ENCODE data around the gene ATG7.
"Not testable (repeated sequence)": the region's sequence is repeated elsewhere in the genome, so short reads cannot be mapped to it uniquely, and the experiment has no call there.

The ATG7 gene

GRCh38 chr3:11568503-11569155 lies 296.4 kb downstream of the ATG7 start:
- DNase-seq (ENCODE audit: low read depth), result no peak
- no peak for TF ChIP-seq CTCF (IDR thresholded peaks at IDR 0.05; ENCODE audit: low read depth, low read length)
- TF ChIP-seq MAX (IDR thresholded peaks at IDR 0.05; ENCODE audit: low read depth, low read length), result no peak
- TF ChIP-seq POLR2A (IDR thresholded peaks at IDR 0.05; ENCODE audit: extremely low read depth, insufficient read length), result no peak
- no peak for TF ChIP-seq MYC (IDR thresholded peaks at IDR 0.05; ENCODE audit: low read depth, low read length)
- no peak overlapping the region for H3K4me3 ChIP-seq (ENCODE audit: low read depth, low read length)

- H3K4me3 ChIP-seq (ENCODE audit: low read depth, low read length), result no peak overlapping the region
- no peak for DNase-seq (ENCODE audit: low read depth)
- TF ChIP-seq POLR2A (IDR thresholded peaks at IDR 0.05; ENCODE audit: extremely low read depth, insufficient read length), result no peak
- no peak for TF ChIP-seq MYC (IDR thresholded peaks at IDR 0.05; ENCODE audit: low read depth, low read length)
- no peak for TF ChIP-seq CTCF (IDR thresholded peaks at IDR 0.05; ENCODE audit: low read depth, low read length)
- TF ChIP-seq MAX (IDR thresholded peaks at IDR 0.05; ENCODE audit: low read depth, low read length), result no peak
Observed at GRCh38 chr3:11569156-11569741, 297.1 kb downstream of the ATG7 start.

- DNase-seq (ENCODE audit: low read depth), result no peak
- TF ChIP-seq CTCF (IDR thresholded peaks at IDR 0.05; ENCODE audit: low read depth, low read length) (no peak), MYC (IDR thresholded peaks at IDR 0.05; ENCODE audit: low read depth, low read length) (no peak), MAX (IDR thresholded peaks at IDR 0.05; ENCODE audit: low read depth, low read length) (no peak), POLR2A (IDR thresholded peaks at IDR 0.05; ENCODE audit: extremely low read depth, insufficient read length) (no peak)
Observed at GRCh38 chr3:11570251-11570650, 298.1 kb downstream of the ATG7 start.

GRCh38 chr3:11570789-11571495 lies 298.7 kb downstream of the ATG7 start:
- TF ChIP-seq MYC (IDR thresholded peaks at IDR 0.05; ENCODE audit: low read depth, low read length), result no peak
- TF ChIP-seq CTCF (IDR thresholded peaks at IDR 0.05; ENCODE audit: low read depth, low read length), result no peak
- TF ChIP-seq POLR2A (IDR thresholded peaks at IDR 0.05; ENCODE audit: extremely low read depth, insufficient read length), result no peak
- no peak for TF ChIP-seq MAX (IDR thresholded peaks at IDR 0.05; ENCODE audit: low read depth, low read length)

More at GRCh38 chr3:11570251-11570650, 298.1 kb downstream of the ATG7 start:
- H3K4me3 ChIP-seq (ENCODE audit: low read depth, low read length), result no peak overlapping the region

GRCh38 chr3:11572660-11573059 lies 300.5 kb downstream of the ATG7 start:
- not testable (repeated sequence) for DNase-seq (ENCODE audit: low read depth); H3K4me3 ChIP-seq (ENCODE audit: low read depth, low read length)

More at GRCh38 chr3:11570789-11571495, 298.7 kb downstream of the ATG7 start:
- DNase-seq (ENCODE audit: low read depth), result no peak
- no peak overlapping the region for H3K4me3 ChIP-seq (ENCODE audit: low read depth, low read length)

GRCh38 chr3:11574981-11575669 lies 302.9 kb downstream of the ATG7 start:
- no peak overlapping the region for H3K4me3 ChIP-seq (ENCODE audit: low read depth, low read length)
- no peak for DNase-seq (ENCODE audit: low read depth)
- TF ChIP-seq MAX (IDR thresholded peaks at IDR 0.05; ENCODE audit: low read depth, low read length) (no peak), CTCF (IDR thresholded peaks at IDR 0.05; ENCODE audit: low read depth, low read length) (no peak), MYC (IDR thresholded peaks at IDR 0.05; ENCODE audit: low read depth, low read length) (no peak), POLR2A (IDR thresholded peaks at IDR 0.05; ENCODE audit: extremely low read depth, insufficient read length) (no peak)

Data from NB4 (cell line).